Small intestine (tissue), 7 donors: ENCODE data around the gene PDE8A. TPM values are rescaled to one million over a fixed set of nuclear protein-coding genes. Genes with fewer than 3 reads are reported as not detected.
"Not testable (repeated sequence)": the region's sequence is repeated elsewhere in the genome, so short reads cannot be mapped to it uniquely, and the experiment has no call there.

Experiments
- DNase-seq, 2 donors: peaks; one replicate each; pipeline versions ENCODE4 v3.0.0 to v3.0.0-alpha.2; 2013
- FAIRE-seq: peaks from 2 replicates; lab custom pipeline; 2012; peaks lifted over from hg19 to GRCh38; lab: Jason Lieb, UNC
- H3K27ac ChIP-seq, 3 donors: one replicate each; pipeline ENCODE4 v1.5.1; 2013; ENCODE audit warnings: low read length in 2 of 3, mild to moderate bottlenecking in 2 of 3, control low read depth in 1 of 3, inconsistent platforms in 1 of 3, low read depth in 1 of 3, moderate library complexity in 1 of 3
- H3K27me3 ChIP-seq, 3 donors: one replicate each; pipeline ENCODE4 v1.6.1; 2013; ENCODE audit warnings: low read length in 3 of 3, inconsistent platforms in 1 of 3; ENCODE audit not compliant: control insufficient read depth in 3 of 3, insufficient read depth in 3 of 3
- H3K36me3 ChIP-seq, 3 donors: one replicate each; pipeline ENCODE4 v1.6.1; 2013; ENCODE audit warnings: low read length in 3 of 3, inconsistent platforms in 1 of 3, low read depth in 1 of 3, mild to moderate bottlenecking in 1 of 3, moderate library complexity in 1 of 3; ENCODE audit not compliant: control insufficient read depth in 3 of 3, insufficient read depth in 2 of 3
- H3K4me1 ChIP-seq, 3 donors: one replicate each; pipeline ENCODE4 v1.6.1; 2013; ENCODE audit warnings: low read length in 2 of 3, inconsistent platforms in 1 of 3, low read depth in 1 of 3, mild to moderate bottlenecking in 1 of 3, moderate library complexity in 1 of 3; ENCODE audit not compliant: control insufficient read depth in 3 of 3, insufficient read depth in 2 of 3
- H3K4me3 ChIP-seq, 3 donors: one replicate each; pipeline ENCODE4 v1.5.1; 2013; ENCODE audit warnings: low read length in 3 of 3, control low read depth in 1 of 3, inconsistent platforms in 1 of 3, low read depth in 1 of 3, mild to moderate bottlenecking in 1 of 3, moderate library complexity in 1 of 3
- H3K9me3 ChIP-seq, 2 donors: one replicate each; pipeline ENCODE4 v1.6.1; 2013; ENCODE audit warnings: low read depth in 1 of 2, low read length in 1 of 2; ENCODE audit not compliant: control insufficient read depth in 2 of 2, insufficient read depth in 1 of 2
- WGBS, 3 donors: extraction: QIAGEN DNeasy Blood & Tissue Kit; methylation state at CpG; one replicate each; pipeline ENCODE4 v1.1.7; 2013; 5-methylcytosine and 5-hydroxymethylcytosine counted together
- polyA plus RNA-seq, 4 donors: library from polyadenylated mRNA; stranded (reverse) in 3 of 4; unstranded in 1 of 4; fragments of 200-250 nt in 3 of 4; fragments of 120-200 nt in 1 of 4; gene quantifications; one replicate each; pipeline versions ENCODE4 v1.2.1 to v1.2.3, GENCODE V29; 2013
- donor health status: healthy with polysubstance abuse.
- donor health status: control.
- donor health status: control.
- donor health status: Bipolar disorder and iron deficiency.
- donor health status: healthy.

PDE8A gene
- polyA plus RNA-seq, 4 donors = 18.4 to 62.0 (median 26.8) TPM

DNA sequence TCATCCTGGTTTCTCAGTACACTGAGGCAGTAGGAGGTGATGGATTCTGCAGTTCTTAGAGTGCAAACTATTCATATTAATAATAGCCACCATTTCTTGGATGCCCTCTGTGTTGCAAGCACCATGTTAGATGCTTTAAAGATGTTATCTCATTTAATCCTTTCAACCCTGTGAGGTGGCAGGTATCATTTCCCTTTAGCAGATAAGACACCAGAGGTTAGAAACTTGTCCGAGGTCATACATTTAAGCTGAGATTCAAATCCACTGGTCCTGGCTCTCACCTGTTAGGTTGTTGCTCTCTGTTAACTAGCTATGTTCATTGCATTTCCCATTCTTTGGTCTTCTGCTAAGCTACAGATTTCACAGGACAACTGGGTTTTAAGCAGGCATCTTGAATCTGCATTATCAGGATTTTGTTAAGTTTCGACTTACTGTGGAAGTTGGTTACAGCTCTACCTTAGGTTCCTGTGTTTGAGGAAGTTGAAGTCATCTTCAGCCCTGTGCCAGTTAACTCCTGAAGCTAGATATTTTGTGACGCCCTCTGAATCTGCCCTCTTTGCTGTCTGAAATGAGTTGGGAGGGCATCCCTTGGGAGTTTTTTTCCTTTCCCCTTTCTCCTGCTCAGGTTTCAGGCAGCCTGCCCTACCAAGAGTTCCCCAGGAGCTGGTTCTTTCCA lies 6.4 kb downstream of the PDE8A start:
- H3K27ac ChIP-seq = peak overlapping the region in 1 of 3 donors; percentile 19
- FAIRE-seq (no peak), DNase-seq (no peak)
- H3K4me1 ChIP-seq = peaks cover 10 to 34% (median 23%) of the 10 kb centered on the region in 3 donors
- H3K4me3 ChIP-seq = no peak overlapping the region
- no peaks in the 10 kb centered on the region for H3K27me3 ChIP-seq
- peaks cover 0 to 3% (median 0%) of the 10 kb centered on the region in 3 donors for H3K36me3 ChIP-seq
- no peaks in the 10 kb centered on the region for H3K9me3 ChIP-seq
- WGBS, 3 donors = 66 to 73% (median 70%) methylated on average over 3 of the region's 3 CpGs

DNA sequence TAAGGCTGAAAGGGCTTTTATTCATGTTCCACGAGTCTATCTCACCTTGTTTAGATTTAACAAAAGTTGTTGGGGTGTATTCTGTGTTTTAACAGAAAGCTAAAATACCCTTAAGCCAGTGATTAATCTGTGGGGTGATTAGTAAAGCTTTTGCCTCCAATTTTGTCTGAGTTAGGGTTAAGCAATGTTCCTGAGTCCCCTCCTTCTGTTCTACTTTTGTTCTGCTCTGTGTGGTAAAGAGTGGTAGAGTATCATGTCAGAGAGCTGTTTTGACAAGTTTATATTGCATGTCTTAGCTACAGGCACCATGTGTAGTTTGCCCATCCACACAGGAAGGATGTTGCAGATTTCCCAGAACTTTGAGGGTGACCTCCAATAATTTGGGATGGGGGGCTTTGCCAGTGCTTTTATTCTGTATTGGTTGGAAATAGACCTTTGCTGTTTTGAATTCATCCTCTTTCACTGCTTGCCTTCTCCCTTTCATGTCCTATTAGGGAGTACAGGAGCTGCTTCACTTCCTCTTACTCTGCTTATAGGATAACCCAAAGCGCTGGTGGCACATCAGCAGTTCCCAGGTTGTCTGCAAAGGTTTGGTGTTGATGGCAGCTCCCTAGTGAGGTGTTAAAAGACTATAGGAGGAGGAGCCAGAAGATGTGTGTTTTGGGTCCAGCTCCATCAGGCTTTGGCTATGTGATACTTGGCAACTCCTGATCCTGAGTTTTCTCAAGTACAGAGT lies 7.4 kb downstream of the PDE8A start:
- H3K4me1 ChIP-seq = peaks cover 10 to 30% (median 20%) of the 10 kb centered on the region in 3 donors
- no peak for FAIRE-seq

DNA sequence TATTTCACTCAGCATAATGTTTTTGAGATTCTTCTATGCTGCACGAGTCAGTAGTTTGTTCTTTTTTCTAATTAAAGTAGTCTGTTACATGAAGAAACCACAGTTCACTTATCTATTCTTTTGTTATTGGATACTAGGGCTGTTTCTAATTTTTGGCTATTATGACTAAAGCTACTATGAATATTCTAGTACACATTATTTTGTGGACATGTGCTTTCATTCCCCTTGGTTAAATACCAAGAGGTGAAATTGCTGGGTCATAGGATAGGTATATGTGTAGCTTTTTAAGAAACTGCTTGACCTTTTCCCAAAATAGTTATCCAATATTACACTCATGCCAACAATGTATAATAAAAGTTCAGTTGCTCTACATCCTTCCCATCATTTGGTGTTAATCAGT lies 8.9 kb downstream of the PDE8A start:
- Histone ChIP-seq H3K4me3 (no peak overlapping the region), H3K27ac (no peak overlapping the region), H3K27me3 (no peaks in the 10 kb centered on the region), H3K4me1 (peaks cover 9 to 23% (median 10%) of the 10 kb centered on the region in 3 donors), H3K36me3 (peaks cover 0 to 5% (median 0%) of the 10 kb centered on the region in 3 donors), H3K9me3 (no peaks in the 10 kb centered on the region)
- 73 to 95% (median 88%) methylated on average over 1 of the region's 1 CpG for WGBS, 3 donors
- FAIRE-seq (no peak), DNase-seq (no peak)

More for the DNA sequence above, 7.4 kb downstream of the PDE8A start:
- WGBS, 3 donors = 71 to 83% (median 79%) methylated on average over 2 of the region's 2 CpGs
- H3K9me3 ChIP-seq = no peaks in the 10 kb centered on the region
- H3K27me3 ChIP-seq = no peaks in the 10 kb centered on the region
- no peak for DNase-seq
- H3K27ac ChIP-seq = no peak overlapping the region
- H3K4me3 ChIP-seq = no peak overlapping the region
- H3K36me3 ChIP-seq = peaks cover 0 to 3% (median 0%) of the 10 kb centered on the region in 3 donors

DNA sequence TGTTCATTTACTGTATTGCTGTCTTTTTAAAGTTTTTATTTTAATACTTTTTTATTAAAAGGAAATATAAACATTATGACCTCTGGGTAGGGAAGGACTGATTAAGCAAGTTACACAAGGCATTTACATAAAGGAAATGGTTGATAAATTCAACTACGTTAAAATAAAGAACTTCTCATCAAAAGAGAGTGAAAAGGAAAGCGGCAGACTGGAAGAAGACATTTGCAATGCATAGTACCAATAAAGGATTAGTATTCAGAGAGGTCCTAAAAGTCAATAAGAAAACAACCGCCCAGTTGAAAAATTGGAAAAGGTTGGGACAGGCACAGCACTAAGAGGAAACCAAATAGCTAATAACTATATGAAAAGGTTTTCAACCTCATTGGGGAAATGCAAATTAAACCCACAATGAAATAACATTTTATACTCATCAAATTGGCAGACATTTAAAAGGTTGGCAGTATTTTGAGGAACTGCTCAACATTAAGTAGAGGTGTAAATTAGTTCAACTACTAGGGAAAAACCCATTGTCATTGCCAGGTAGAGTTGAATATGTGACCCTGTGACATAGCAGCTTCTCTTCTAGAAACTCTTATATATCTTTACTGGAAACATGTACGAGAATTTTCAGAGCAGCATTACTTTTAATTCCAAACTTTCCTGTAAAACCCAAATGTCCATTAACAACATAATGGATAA lies 9.5 kb downstream of the PDE8A start:
- Histone ChIP-seq H3K36me3 (peaks cover 0 to 5% (median 0%) of the 10 kb centered on the region in 3 donors), H3K4me1 (peaks cover 5 to 18% (median 8%) of the 10 kb centered on the region in 3 donors), H3K4me3 (no peak overlapping the region), H3K27ac (no peak overlapping the region), H3K27me3 (no peaks in the 10 kb centered on the region), H3K9me3 (no peaks in the 10 kb centered on the region)
- FAIRE-seq = no peak
- WGBS, 3 donors = 75 to 86% (median 82%) methylated on average over 4 of the region's 4 CpGs
- no peak for DNase-seq

DNA sequence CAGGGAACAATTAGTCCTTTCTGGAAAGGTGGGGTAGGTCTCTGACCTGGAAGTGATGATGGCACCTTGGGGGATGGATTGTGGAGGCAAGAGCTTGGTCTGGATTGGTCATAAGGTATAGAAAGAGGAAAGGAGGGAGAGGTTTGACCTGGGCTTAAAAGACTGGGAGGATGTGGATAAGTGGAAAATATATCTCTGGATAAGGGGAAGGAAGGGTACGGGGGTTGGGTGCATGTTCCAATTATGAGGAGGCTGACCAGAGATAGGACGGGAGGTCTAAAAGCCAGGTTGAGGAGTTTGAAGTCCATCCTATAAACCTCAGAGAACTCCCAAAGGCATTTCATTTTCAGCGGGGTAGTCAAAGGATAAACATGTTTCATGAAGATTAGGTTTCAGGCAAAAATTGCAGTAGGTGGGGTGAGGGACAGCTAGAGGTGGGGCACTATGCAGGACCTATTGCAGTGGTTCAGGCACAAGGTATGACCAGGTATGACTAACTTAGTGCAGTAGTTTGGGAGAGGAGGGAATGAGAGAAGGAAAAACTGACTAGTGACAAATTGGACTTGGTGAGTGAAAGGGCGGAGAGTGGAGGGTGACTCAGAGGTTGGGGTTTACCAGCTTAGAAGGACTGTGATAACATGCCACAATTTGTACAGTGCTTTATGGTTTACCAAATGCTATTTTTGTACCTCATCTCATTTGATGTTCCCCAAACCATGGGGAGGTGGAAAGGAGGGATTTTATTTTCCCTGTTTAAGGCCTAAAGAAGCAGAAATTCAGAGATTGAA lies 10.7 kb downstream of the PDE8A start:
- Histone ChIP-seq H3K27me3 (no peaks in the 10 kb centered on the region), H3K4me3 (no peak overlapping the region), H3K9me3 (no peaks in the 10 kb centered on the region), H3K36me3 (peaks cover 0 to 5% (median 0%) of the 10 kb centered on the region in 3 donors), H3K4me1 (peaks cover 3 to 13% (median 8%) of the 10 kb centered on the region in 3 donors), H3K27ac (peak overlapping the region; percentile 30 to 64 (median 39))
- FAIRE-seq (no peak), DNase-seq (peak; percentile 59 to 90)
- 12 to 55% (median 37%) methylated on average over 4 of the region's 4 CpGs for WGBS, 3 donors

DNA sequence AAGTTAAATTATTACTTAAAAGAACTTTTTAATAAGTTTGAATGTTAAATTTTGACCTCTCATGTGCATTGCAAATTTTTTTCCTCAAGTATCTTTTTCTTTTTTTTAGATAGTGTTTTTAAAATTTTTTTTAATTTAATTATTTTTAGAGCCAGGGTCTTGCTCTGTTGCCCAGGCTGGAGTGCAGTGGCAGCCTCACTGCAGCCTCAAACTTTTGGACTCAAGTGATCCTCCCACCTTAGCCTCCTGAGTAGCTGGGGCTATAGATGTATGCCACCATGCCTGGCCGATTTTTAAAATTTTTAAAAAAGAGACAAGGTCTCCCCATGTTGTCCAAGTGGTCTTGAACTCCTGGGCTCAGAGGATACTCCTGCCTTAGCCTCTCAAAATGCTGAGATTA lies 14.4 kb downstream of the PDE8A start:
- FAIRE-seq = no peak
- no peaks in the 10 kb centered on the region for H3K9me3 ChIP-seq
- 83 to 91% (median 88%) methylated on average over 1 of the region's 1 CpG for WGBS, 3 donors
- peaks cover 0 to 2% (median 0%) of the 10 kb centered on the region in 3 donors for H3K36me3 ChIP-seq
- H3K4me3 ChIP-seq = no peak overlapping the region
- no peak overlapping the region for H3K27ac ChIP-seq
- DNase-seq = no peak
- no peaks in the 10 kb centered on the region for H3K27me3 ChIP-seq
- peaks cover 3 to 21% (median 19%) of the 10 kb centered on the region in 3 donors for H3K4me1 ChIP-seq

DNA sequence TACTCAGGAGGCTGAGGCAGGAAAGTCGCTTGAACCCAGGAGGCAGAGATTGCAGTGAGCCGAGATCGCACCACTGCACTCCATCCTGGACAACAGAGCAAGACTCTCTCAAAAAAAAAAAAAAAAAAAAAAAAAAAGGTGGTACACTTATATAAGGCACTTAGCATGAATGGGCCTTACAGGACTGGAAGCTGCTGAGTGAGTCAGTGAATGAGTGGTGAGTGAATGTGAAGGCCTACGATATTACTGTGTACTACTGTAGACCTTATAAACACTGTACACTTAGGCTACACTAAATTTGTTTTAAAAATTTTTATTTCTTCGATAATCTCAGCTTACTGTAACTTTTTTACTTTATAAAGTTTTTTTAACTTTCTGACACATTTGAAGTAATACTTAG lies 15.1 kb downstream of the PDE8A start:
- not testable (repeated sequence) for H3K36me3 ChIP-seq
- 78 to 98% (median 78%) methylated on average over 5 of the region's 5 CpGs for WGBS, 3 donors

More for the DNA sequence above, 15.1 kb downstream of the PDE8A start:
- not testable (repeated sequence) for H3K27ac ChIP-seq, H3K9me3 ChIP-seq, H3K4me3 ChIP-seq, DNase-seq, FAIRE-seq, H3K27me3 ChIP-seq
- peaks cover 3 to 25% (median 19%) of the 10 kb centered on the region in 3 donors for H3K4me1 ChIP-seq
